Gastroesophageal sphincter (tissue), 3 donors: ENCODE data around the gene GNPTAB.

ENCODE experiments used
- EP300 ChIP-seq: sonication (generic); formaldehyde crosslinking; IDR thresholded peaks from one replicate; pipeline ENCODE4 v1.6.1; 2017; ENCODE audit warnings: antibody characterized with exemption, mild to moderate bottlenecking
- TF ChIP-seq, protein P1 (sequence below), 4 experiments: fragments of 200-600 bp in 2 of 4; fragments of 450-650 bp in 2 of 4; sonication (generic) in 1 of 4; IDR thresholded peaks; one replicate each; pipeline ENCODE4 v1.5.1; 2017 to 2019; ENCODE audit warnings: antibody characterized with exemption in 4 of 4, mild to moderate bottlenecking in 2 of 4, moderate library complexity in 2 of 4

DNA sequence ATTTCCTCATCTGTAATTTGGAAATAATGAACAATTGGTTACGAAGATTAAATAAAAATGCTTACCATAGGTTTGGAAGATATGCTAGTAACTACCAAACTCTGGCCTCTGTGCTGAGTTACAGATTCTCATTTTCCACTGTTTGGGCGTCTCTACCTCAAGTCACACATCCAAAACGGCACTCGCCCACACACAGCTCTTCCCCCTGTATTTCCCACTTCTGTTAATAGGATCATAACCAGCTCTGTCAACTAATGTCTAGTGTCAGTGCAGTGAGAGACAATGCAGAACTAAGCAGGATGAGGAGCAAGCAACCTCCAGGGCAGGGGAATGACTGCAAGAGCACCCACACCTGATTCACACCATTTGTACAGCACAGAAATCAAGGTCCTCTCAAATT is 80.6 kb downstream of the GNPTAB start:
- TF ChIP-seq, protein P1, sequence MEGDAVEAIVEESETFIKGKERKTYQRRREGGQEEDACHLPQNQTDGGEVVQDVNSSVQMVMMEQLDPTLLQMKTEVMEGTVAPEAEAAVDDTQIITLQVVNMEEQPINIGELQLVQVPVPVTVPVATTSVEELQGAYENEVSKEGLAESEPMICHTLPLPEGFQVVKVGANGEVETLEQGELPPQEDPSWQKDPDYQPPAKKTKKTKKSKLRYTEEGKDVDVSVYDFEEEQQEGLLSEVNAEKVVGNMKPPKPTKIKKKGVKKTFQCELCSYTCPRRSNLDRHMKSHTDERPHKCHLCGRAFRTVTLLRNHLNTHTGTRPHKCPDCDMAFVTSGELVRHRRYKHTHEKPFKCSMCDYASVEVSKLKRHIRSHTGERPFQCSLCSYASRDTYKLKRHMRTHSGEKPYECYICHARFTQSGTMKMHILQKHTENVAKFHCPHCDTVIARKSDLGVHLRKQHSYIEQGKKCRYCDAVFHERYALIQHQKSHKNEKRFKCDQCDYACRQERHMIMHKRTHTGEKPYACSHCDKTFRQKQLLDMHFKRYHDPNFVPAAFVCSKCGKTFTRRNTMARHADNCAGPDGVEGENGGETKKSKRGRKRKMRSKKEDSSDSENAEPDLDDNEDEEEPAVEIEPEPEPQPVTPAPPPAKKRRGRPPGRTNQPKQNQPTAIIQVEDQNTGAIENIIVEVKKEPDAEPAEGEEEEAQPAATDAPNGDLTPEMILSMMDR (IDR thresholded peaks at IDR 0.05), result no peak
- TF ChIP-seq EP300, result no peak
